Adipocyte (in vitro differentiated cells): ENCODE data around the gene HIGD1C.
"Not testable (repeated sequence)": the region's sequence is repeated elsewhere in the genome, so short reads cannot be mapped to it uniquely, and the experiment has no call there.

Experiments
- DNase-seq: peaks from one replicate; pipeline ENCODE4 v3.0.0-alpha.2; 2015; ENCODE audit warnings: low read depth
- H3K27me3 ChIP-seq: replicated peaks from 2 replicates; pipeline ENCODE4 v1.7.0; 2013; ENCODE audit warnings: mild to moderate bottlenecking, low read length, moderate library complexity; ENCODE audit not compliant: control insufficient read depth, insufficient read depth
- H3K36me3 ChIP-seq: 2 replicates; pipeline ENCODE4 v1.7.0; 2013; ENCODE audit warnings: low read length, mild to moderate bottlenecking, moderate library complexity; ENCODE audit not compliant: control insufficient read depth, insufficient read depth, severe bottlenecking
- H3K4me1 ChIP-seq: 2 replicates; pipeline ENCODE4 v1.7.0; 2013; ENCODE audit warnings: mild to moderate bottlenecking, low read length, moderate library complexity; ENCODE audit not compliant: control insufficient read depth, insufficient read depth
- H3K4me3 ChIP-seq: 2 replicates; pipeline ENCODE4 v1.7.0; 2013; ENCODE audit warnings: mild to moderate bottlenecking, low read length, moderate library complexity
- H3K9ac ChIP-seq: 2 replicates; pipeline ENCODE4 v1.7.0; 2013; ENCODE audit warnings: mild to moderate bottlenecking, low read length, moderate library complexity
- H3K9me3 ChIP-seq: 2 replicates; pipeline ENCODE4 v1.7.0; 2013; ENCODE audit warnings: mild to moderate bottlenecking, low read length, moderate library complexity; ENCODE audit not compliant: control insufficient read depth

The HIGD1C gene

DNA sequence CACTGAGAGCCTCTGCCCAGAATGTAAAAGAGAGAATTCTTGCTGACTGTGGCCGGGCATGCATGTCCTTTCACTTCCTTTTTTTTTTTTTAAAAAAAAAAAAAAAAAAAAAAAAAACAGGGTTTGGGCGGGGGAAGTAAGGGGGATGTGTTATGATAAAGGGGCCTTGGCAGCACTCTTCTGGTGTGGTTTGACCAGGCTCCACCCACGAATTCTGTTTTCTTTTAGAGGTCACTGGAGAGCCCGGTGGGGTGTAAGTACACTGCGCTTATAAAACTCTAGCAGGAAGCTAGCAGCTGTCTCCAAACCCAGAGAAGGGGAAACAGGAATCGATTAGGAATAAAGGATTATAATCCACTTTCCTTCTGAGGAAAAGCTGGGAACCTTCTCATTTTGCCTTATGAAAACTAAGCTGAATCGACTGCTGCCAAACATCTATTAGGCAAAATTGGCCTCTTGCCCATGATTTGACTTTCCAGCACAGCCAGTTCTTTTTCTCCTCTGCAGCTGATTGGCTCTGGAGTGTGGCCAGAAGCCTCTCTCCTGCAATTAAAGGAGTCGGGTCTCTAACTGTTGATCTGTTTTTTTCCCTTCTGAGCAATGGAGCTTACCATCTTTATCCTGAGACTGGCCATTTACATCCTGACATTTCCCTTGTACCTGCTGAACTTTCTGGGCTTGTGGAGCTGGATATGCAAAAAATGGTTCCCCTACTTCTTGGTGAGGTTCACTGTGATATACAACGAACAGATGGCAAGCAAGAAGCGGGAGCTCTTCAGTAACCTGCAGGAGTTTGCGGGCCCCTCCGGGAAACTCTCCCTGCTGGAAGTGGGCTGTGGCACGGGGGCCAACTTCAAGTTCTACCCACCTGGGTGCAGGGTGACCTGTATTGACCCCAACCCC, 27.7 kb upstream of the HIGD1C start:
- H3K36me3 ChIP-seq: peaks cover 1% of the 10 kb centered on the region
- DNase-seq: peak; percentile 93
- H3K4me3 ChIP-seq: peak overlapping the region; percentile 99

DNA sequence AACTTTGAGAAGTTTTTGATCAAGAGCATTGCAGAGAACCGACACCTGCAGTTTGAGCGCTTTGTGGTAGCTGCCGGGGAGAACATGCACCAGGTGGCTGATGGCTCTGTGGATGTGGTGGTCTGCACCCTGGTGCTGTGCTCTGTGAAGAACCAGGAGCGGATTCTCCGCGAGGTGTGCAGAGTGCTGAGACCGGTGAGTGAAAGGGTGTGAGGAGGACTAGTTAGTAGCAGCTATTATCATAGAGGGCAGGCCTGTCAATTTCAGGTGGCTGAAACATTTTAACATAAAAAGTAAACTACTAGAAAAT, 27.0 kb upstream of the HIGD1C start:
- peak overlapping the region; percentile 99 for H3K4me3 ChIP-seq
- H3K4me1 ChIP-seq: peaks cover 34% of the 10 kb centered on the region
- H3K9ac ChIP-seq: peak overlapping the region; percentile 99
- H3K9me3 ChIP-seq: no peaks in the 10 kb centered on the region
- peaks cover 8% of the 10 kb centered on the region for H3K36me3 ChIP-seq
- H3K27me3 ChIP-seq: no peaks in the 10 kb centered on the region
- DNase-seq: no peak

More for the DNA sequence above, 27.7 kb upstream of the HIGD1C start:
- Histone ChIP-seq H3K4me1 (peaks cover 34% of the 10 kb centered on the region), H3K9me3 (no peaks in the 10 kb centered on the region), H3K27me3 (no peaks in the 10 kb centered on the region), H3K9ac (peak overlapping the region; percentile 99)

DNA sequence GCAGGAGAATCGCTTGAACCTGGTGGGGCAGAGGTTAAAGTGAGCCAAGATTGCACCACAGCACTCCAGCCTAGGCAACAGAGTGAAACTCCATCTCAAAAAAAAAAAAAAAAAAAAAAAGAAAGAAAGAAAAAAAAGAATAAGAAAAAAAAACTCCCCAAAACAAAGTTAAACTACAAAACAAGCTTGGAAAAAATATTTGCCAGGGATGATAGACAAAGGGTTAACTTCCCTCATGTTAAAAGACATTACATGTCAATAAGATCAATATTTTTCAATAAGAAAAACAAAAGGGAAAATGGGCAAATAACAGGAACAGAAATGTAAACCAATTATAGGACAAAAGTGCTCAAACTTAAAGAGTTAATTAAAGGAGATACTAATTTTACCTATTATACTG, 26.4 kb upstream of the HIGD1C start:
- no peak for DNase-seq
- peaks cover 34% of the 10 kb centered on the region for H3K4me1 ChIP-seq
- no peaks in the 10 kb centered on the region for H3K9me3 ChIP-seq
- no peaks in the 10 kb centered on the region for H3K27me3 ChIP-seq
- peak overlapping the region; percentile 99 for H3K4me3 ChIP-seq
- peak overlapping the region; percentile 99 for H3K9ac ChIP-seq
- peaks cover 14% of the 10 kb centered on the region for H3K36me3 ChIP-seq

DNA sequence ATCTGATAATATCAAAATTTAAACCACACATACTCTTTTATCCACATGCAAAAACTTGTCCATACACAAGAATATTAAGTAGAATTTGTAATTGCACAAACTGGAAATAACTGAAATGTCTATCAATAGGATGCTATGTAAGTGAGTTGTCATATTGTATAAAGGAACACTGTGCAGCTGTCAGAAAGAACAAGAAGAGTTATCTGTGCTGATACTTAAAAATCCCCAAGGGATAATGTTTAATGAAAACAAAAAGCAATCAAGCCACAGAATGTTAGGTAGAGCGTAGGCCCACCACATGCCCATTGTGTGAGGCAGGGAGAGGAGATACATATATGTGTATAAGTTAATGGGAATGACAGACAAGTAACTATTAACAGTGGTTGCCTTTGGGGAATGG, 25.9 kb upstream of the HIGD1C start:
- H3K36me3 ChIP-seq: peaks cover 19% of the 10 kb centered on the region
- no peaks in the 10 kb centered on the region for H3K9me3 ChIP-seq
- no peak for DNase-seq
- peaks cover 34% of the 10 kb centered on the region for H3K4me1 ChIP-seq
- H3K27me3 ChIP-seq: no peaks in the 10 kb centered on the region
- peak overlapping the region; percentile 99 for H3K9ac ChIP-seq
- H3K4me3 ChIP-seq: peak overlapping the region; percentile 99

DNA sequence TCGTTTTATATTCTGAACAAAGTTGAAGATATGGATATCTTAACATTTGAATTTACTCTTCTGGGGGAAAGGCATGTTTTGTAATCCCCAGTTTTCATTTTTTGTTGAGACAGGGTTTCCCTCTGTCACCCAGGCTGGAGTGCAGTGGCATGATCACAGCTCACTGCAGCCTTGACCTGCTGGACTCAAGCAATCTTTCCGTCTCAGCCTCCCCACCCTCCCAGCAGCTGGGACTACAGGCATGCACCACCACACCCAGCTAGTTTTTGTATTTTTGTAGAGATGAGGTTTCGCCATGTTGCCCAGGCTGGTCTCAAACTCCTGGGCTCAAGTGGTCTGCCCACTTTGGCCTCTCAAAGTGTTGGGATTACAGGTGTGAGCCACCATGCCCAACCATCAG, 25.4 kb upstream of the HIGD1C start:
- not testable (repeated sequence) for H3K9me3 ChIP-seq, DNase-seq, H3K27me3 ChIP-seq
- Histone ChIP-seq H3K4me1 (peaks cover 36% of the 10 kb centered on the region), H3K4me3 (peak overlapping the region; percentile 99), H3K36me3 (peaks cover 24% of the 10 kb centered on the region), H3K9ac (peak overlapping the region; percentile 99)

DNA sequence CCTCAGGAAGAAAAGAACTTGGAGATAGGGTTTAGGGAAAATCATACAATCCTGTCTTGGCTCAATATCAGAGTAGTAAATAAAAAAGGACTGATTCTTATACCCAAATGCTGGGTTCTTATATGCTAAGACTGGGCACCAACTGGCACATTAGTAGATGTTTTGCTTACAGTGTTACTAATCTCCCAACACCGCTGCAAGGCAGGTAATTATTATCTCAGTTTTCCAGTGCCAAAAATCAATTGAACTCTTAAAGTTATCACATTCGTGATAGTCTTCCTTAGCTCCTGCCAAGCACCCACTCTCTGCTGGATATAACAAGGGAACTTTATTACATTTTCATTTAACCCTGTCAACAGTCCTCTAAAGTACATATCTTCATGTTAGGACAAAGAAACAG, 25.0 kb upstream of the HIGD1C start:
- H3K4me1 ChIP-seq: peaks cover 36% of the 10 kb centered on the region
- peaks cover 28% of the 10 kb centered on the region for H3K36me3 ChIP-seq
- H3K4me3 ChIP-seq: peak overlapping the region; percentile 99

DNA sequence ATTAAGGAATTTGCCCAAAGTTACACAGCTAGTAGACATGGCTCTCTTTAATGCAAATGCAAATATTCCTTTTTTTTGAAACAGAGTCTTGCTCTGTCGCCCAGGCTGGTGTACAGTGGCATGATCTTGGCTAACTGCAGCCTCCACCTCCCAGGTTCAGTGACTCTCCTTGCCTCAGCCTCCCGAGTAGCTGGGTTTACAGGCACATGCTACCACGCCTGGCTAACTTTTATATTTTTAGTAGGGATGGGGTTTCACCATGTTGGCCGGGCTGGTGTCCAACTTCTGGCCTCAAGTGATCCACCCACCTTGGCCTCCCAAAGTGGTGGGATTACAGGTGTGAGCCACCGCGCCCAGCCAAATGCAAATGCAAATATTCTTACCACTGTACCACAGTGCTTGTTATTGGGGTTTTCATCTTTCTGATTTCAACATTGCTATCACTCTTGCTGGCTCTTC, 24.5 kb upstream of the HIGD1C start:
- H3K4me1 ChIP-seq: peaks cover 37% of the 10 kb centered on the region
- DNase-seq: no peak
- H3K4me3 ChIP-seq: peak overlapping the region; percentile 99
- no peaks in the 10 kb centered on the region for H3K9me3 ChIP-seq
- peak overlapping the region; percentile 99 for H3K9ac ChIP-seq
- no peaks in the 10 kb centered on the region for H3K27me3 ChIP-seq
- H3K36me3 ChIP-seq: peaks cover 33% of the 10 kb centered on the region

More for the DNA sequence above, 25.0 kb upstream of the HIGD1C start:
- peak overlapping the region; percentile 99 for H3K9ac ChIP-seq
- no peaks in the 10 kb centered on the region for H3K27me3 ChIP-seq
- no peaks in the 10 kb centered on the region for H3K9me3 ChIP-seq
- DNase-seq: no peak

DNA sequence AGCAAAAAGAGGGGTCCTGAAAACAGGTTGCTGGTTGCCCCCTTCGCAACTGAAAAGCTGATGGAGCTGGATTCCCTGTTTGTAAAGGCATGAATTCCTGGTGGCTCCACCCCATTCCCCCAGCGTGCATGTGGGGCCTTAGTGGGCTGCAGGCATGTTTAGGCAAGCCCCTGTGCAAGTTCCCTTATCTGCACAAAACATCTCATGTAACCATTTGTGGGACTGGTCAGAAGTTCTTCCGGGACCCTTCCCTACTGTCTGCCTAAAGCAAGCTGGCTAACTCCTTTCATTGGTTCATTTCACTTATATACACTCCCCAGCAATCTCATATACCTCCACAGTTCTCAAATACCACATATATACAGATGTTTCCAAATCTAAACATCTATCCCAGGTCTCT, 24.0 kb upstream of the HIGD1C start:
- Histone ChIP-seq H3K4me3 (peak overlapping the region; percentile 99), H3K36me3 (peaks cover 34% of the 10 kb centered on the region), H3K4me1 (peaks cover 39% of the 10 kb centered on the region), H3K9ac (peak overlapping the region; percentile 99), H3K9me3 (no peaks in the 10 kb centered on the region), H3K27me3 (no peaks in the 10 kb centered on the region)
- no peak for DNase-seq

DNA sequence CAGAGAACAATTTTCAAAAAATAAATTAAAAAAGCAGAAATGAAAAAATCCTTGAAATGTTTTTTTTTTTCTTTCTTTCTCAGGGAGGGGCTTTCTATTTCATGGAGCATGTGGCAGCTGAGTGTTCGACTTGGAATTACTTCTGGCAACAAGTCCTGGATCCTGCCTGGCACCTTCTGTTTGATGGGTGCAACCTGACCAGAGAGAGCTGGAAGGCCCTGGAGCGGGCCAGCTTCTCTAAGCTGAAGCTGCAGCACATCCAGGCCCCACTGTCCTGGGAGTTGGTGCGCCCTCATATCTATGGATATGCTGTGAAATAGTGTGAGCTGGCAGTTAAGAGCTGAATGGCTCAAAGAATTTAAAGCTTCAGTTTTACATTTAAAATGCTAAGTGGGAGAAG, 22.5 kb upstream of the HIGD1C start:
- H3K9me3 ChIP-seq: no peaks in the 10 kb centered on the region
- peak overlapping the region; percentile 99 for H3K9ac ChIP-seq
- H3K4me1 ChIP-seq: peaks cover 45% of the 10 kb centered on the region
- no peaks in the 10 kb centered on the region for H3K27me3 ChIP-seq
- H3K4me3 ChIP-seq: peak overlapping the region; percentile 99
- no peak for DNase-seq
- peaks cover 34% of the 10 kb centered on the region for H3K36me3 ChIP-seq

DNA sequence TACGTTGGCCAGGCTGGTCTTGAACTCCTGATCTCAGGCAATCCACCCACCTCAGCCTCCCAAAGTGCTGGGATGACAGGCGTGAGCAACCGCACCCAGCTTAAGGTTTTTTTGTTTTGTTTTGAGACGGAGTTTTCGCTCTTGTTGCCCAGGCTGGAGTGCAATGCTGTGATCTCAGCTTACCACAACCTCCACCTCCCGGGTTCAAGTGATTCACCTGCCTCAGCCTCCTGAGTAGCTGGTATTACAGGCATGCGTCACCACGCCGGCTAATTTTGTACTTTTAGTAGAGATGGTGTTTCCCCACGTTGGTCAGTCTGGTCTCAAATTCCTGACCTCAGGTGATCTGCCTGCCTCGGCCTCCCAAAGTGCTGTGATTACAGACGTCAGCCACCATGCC, 21.9 kb upstream of the HIGD1C start:
- not testable (repeated sequence) for DNase-seq, H3K9me3 ChIP-seq, H3K4me3 ChIP-seq, H3K27me3 ChIP-seq, H3K9ac ChIP-seq
- H3K4me1 ChIP-seq: peaks cover 50% of the 10 kb centered on the region
- peaks cover 34% of the 10 kb centered on the region for H3K36me3 ChIP-seq

DNA sequence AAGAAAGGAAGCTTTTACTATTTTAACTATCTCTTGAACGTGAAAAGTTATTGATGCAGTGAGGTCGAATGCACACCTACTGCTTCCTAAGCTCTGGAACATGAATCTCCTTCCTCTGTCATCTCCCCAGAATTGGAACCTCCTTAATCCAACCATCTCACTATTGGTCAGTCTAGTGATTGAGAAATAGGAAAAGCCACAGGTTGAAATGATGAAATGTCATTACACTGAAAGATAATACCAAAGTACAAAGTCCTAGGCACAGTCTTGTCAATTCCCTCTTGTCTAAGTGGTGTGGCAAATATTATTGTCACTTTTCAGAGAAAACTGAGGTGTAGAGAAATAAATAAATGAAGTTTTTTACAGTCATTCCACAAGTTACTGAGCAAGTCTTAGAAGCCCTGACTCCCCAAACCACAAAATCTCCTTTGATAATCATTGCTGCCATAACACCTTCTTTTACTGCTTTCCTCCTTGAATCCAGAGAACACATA, 19.5 kb upstream of the HIGD1C start:
- Histone ChIP-seq H3K36me3 (peaks cover 34% of the 10 kb centered on the region), H3K9ac (peak overlapping the region; percentile 85), H3K4me3 (no peak overlapping the region), H3K27me3 (no peaks in the 10 kb centered on the region), H3K9me3 (no peaks in the 10 kb centered on the region), H3K4me1 (peaks cover 53% of the 10 kb centered on the region)
- DNase-seq: peak; percentile 41
